ENCODE results near the gene C19orf53.

GRCh38 chr19:13734751-13735150, 39.5 kb upstream of the C19orf53 start:
- TF ChIP-seq ZFP91 (CRISPR knock-in tag; IDR thresholded peaks at IDR 0.05; ENCODE audit: borderline replicate concordance) (no peak), POLR2A (IDR thresholded peaks at IDR 0.05; ENCODE audit: insufficient read depth in 1 of 2, low read depth in 2 of 2, low read length in 2 of 2) (no peak), EP300 (IDR thresholded peaks at IDR 0.05; ENCODE audit: low read depth in 2 of 2, low read length in 2 of 2) (no peak), EP300 (CRISPR knock-in tag; IDR thresholded peaks at IDR 0.05; ENCODE audit: borderline replicate concordance) (no peak), ZNF691 (CRISPR knock-in tag; IDR thresholded peaks at IDR 0.05; ENCODE audit: borderline replicate concordance, low read depth) (no peak), SP1 (IDR thresholded peaks at IDR 0.05) (no peak), SP1 (CRISPR knock-in tag; IDR thresholded peaks at IDR 0.05) (no peak)

Data from HepG2 (cell line).